A549 (cell line): Measurements from ENCODE around the gene IGFL4. TPM values are rescaled to one million over a fixed set of nuclear protein-coding genes. Genes with fewer than 3 reads are reported as not detected.

ENCODE experiments used
- ATAC-seq, 2 experiments: fragments of 200-7000 bp in 1 of 2; fragments of >200 bp in 1 of 2; cut with Nextera tagmentation in 1 of 2; cut with Tn5 transposase in 1 of 2; 3 replicates each; pipeline versions ENCODE4 v1.8.0 to v1.9.1; 2018 to 2020; ENCODE audit warnings: mild to moderate bottlenecking in 1 of 2, moderate library complexity in 1 of 2
- CTCF ChIA-PET: fragments of 300-600 bp; sonication (Branson Sonifier 250); formaldehyde crosslinking; extraction: SDS; loops from one replicate; lab custom pipeline; 2021; ENCODE audit warnings: antibody characterized with exemption, inconsistent platforms; lab: Yijun Ruan, JAX
- POLR2A ChIA-PET: fragments of 350-600 bp; formaldehyde crosslinking; extraction: SDS; loops from one replicate; lab custom pipeline; 2021; ENCODE audit warnings: antibody characterized with exemption, inconsistent platforms; lab: Yijun Ruan, JAX
- DNase-seq, 2 experiments: peaks; one replicate each; pipeline versions ENCODE4 v3.0.0 to v3.0.0-alpha.2; 2011 to 2016; ENCODE audit warnings: low read depth in 1 of 2, low spot score in 1 of 2
- FAIRE-seq: peaks from 2 replicates; lab custom pipeline; 2011; peaks lifted over from hg19 to GRCh38; lab: Jason Lieb, UNC
- H3K27ac ChIP-seq, 2 experiments: fragments of >200 bp; sonication (Bioruptor Twin); formaldehyde crosslinking; 3 replicates each; pipeline ENCODE4 v1.5.1; 2016 to 2017
- H3K4me1 ChIP-seq: fragments of >200 bp; sonication (Bioruptor Twin); formaldehyde crosslinking; 3 replicates; pipeline ENCODE4 v1.6.1; 2016
- H3K4me2 ChIP-seq: fragments of >200 bp; sonication (Bioruptor Twin); formaldehyde crosslinking; 3 replicates; pipeline ENCODE4 v1.6.1; 2016
- H3K4me3 ChIP-seq: fragments of >200 bp; sonication (Bioruptor Twin); formaldehyde crosslinking; 3 replicates; pipeline ENCODE4 v1.5.1; 2016
- H3K9me3 ChIP-seq: fragments of >200 bp; sonication (Bioruptor Twin); formaldehyde crosslinking; 3 replicates; pipeline ENCODE4 v1.6.1; 2016
- BHLHE40 ChIP-seq: IDR thresholded peaks from 2 replicates; pipeline ENCODE4 v1.6.1; 2012; ENCODE audit warnings: low read depth, low read length, inconsistent platforms
- CEBPB ChIP-seq, 2 experiments: fragments of >200 bp in 1 of 2; sonication (Bioruptor Twin) in 1 of 2; formaldehyde crosslinking in 1 of 2; IDR thresholded peaks; 2 replicates each; pipeline ENCODE4 v1.6.1; 2012 to 2016
- CHD2 ChIP-seq: fragments of 150-350 bp; IDR thresholded peaks from 2 replicates; pipeline ENCODE4 v1.6.1; 2014; ENCODE audit warnings: low read length; ENCODE audit not compliant: partially characterized antibody
- CHD4 ChIP-seq: fragments of 200-600 bp; sonication (generic); IDR thresholded peaks from 2 replicates; pipeline ENCODE4 v1.6.1; 2016; ENCODE audit warnings: antibody characterized with exemption, mild to moderate bottlenecking, borderline replicate concordance
- EHMT2 ChIP-seq: fragments of 200-600 bp; sonication (generic); IDR thresholded peaks from 2 replicates; pipeline ENCODE4 v1.6.1; 2016; ENCODE audit warnings: antibody characterized with exemption, low read depth, mild to moderate bottlenecking, moderate library complexity
- GATA3 ChIP-seq: IDR thresholded peaks from 2 replicates; pipeline ENCODE4 v1.6.1; 2012; ENCODE audit warnings: borderline replicate concordance
- HOXB13 ChIP-seq: fragments of 250-450 bp; sonication (Bioruptor Pico); IDR thresholded peaks from 2 replicates; pipeline ENCODE4 v1.5.0; 2020; ENCODE audit warnings: low read depth, mild to moderate bottlenecking, moderate library complexity
- HOXB5 ChIP-seq: fragments of 250-450 bp; sonication (Bioruptor Pico); IDR thresholded peaks from 2 replicates; pipeline ENCODE4 v1.5.0; 2020; ENCODE audit warnings: mild to moderate bottlenecking, moderate library complexity
- JUN ChIP-seq, 2 experiments: fragments of >200 bp; sonication (Bioruptor Twin); formaldehyde crosslinking; IDR thresholded peaks; 2 replicates in 1 of 2; 3 replicates in 1 of 2; pipeline ENCODE4 v1.6.1; 2016 to 2017
- KDM1A ChIP-seq: fragments of 200-600 bp; sonication (generic); IDR thresholded peaks from 2 replicates; pipeline ENCODE4 v1.6.1; 2016; ENCODE audit warnings: low read depth, mild to moderate bottlenecking
- MAFK ChIP-seq: fragments of 450-650 bp; IDR thresholded peaks from 2 replicates; pipeline ENCODE4 v1.6.1; 2014; ENCODE audit not compliant: partially characterized antibody
- MYC ChIP-seq: IDR thresholded peaks from 2 replicates; pipeline ENCODE4 v1.6.1; 2012; ENCODE audit warnings: mild to moderate bottlenecking, inconsistent platforms, low read length, improper control_type of control experiment, borderline replicate concordance
- PHF8 ChIP-seq: fragments of 200-600 bp; sonication (generic); IDR thresholded peaks from 2 replicates; pipeline ENCODE4 v1.6.1; 2016; ENCODE audit warnings: low read depth, mild to moderate bottlenecking, antibody characterized with exemption, moderate library complexity, borderline replicate concordance
- POLR2AphosphoS2 ChIP-seq: conservative IDR thresholded peaks from 2 replicates; pipeline ENCODE4 v1.6.1; 2012; ENCODE audit warnings: low read length, improper control_type of control experiment, inconsistent platforms
- RAD21 ChIP-seq, 2 experiments: fragments of >200 bp in 1 of 2; sonication (Bioruptor Twin) in 1 of 2; formaldehyde crosslinking in 1 of 2; IDR thresholded peaks in 1 of 2; conservative IDR thresholded peaks in 1 of 2; 2 replicates in 1 of 2; 3 replicates in 1 of 2; pipeline ENCODE4 v1.6.1; 2012 to 2018; ENCODE audit warnings: inconsistent platforms in 1 of 2
- RNF2 ChIP-seq: fragments of 200-600 bp; sonication (generic); IDR thresholded peaks from 2 replicates; pipeline ENCODE4 v1.6.1; 2016; ENCODE audit warnings: low read depth, mild to moderate bottlenecking, antibody characterized with exemption, moderate library complexity, borderline replicate concordance
- SMC3 ChIP-seq: fragments of >200 bp; sonication (Bioruptor Twin); formaldehyde crosslinking; IDR thresholded peaks from 3 replicates; pipeline ENCODE4 v1.6.1; 2018; ENCODE audit warnings: inconsistent platforms
- SREBF2 ChIP-seq: fragments of 450-650 bp; IDR thresholded peaks from 2 replicates; pipeline ENCODE4 v1.6.1; 2014; ENCODE audit warnings: mild to moderate bottlenecking, moderate library complexity
- TFCP2L1 ChIP-seq: fragments of 250-450 bp; sonication (Bioruptor Pico); IDR thresholded peaks from 2 replicates; pipeline ENCODE4 v1.5.0; 2021; ENCODE audit warnings: mild to moderate bottlenecking
- ZC3H11A ChIP-seq: fragments of 450-650 bp; IDR thresholded peaks from 2 replicates; pipeline ENCODE4 v1.6.1; 2014; ENCODE audit warnings: antibody characterized with exemption, mild to moderate bottlenecking
- ZFP36 ChIP-seq: fragments of 450-650 bp; IDR thresholded peaks from 2 replicates; pipeline ENCODE4 v1.6.1; 2014; ENCODE audit warnings: borderline replicate concordance; ENCODE audit not compliant: partially characterized antibody
- ZSCAN20 ChIP-seq: fragments of 250-450 bp; sonication (Bioruptor Pico); IDR thresholded peaks from 2 replicates; pipeline ENCODE4 v1.8.0; 2022; ENCODE audit warnings: mild to moderate bottlenecking, moderate library complexity
- WGBS: methylation state at CpG from one replicate; pipeline ENCODE4 v1.1.6; 2017; ENCODE audit errors: missing lambda C conversion rate; 5-methylcytosine and 5-hydroxymethylcytosine counted together
- polyA plus RNA-seq, 4 experiments: library from polyadenylated mRNA; depleted of rRNA in 3 of 4; stranded (reverse); fragments of >200 nt; fragmentation: RNase III in 1 of 4; extraction: RNeasy Plus Mini Kit Qiagen cat#74134 plus additional on column Dnase treatment in 1 of 4; gene quantifications; 2 replicates in 3 of 4; 3 replicates in 1 of 4; pipeline ENCODE4 v1.2.3, GENCODE V29; 2011 to 2017
- TF ChIP-seq, protein P1 (sequence below): IDR thresholded peaks from 2 replicates; pipeline ENCODE4 v1.6.1; 2012
- TF ChIP-seq, protein P2 (sequence below): fragments of 450-650 bp; IDR thresholded peaks from 2 replicates; pipeline ENCODE4 v1.6.1; 2014; ENCODE audit warnings: antibody characterized with exemption
- TF ChIP-seq, protein P3 (sequence below): fragments of 250-450 bp; sonication (Bioruptor Pico); IDR thresholded peaks from 2 replicates; pipeline ENCODE4 v1.5.0; 2020; ENCODE audit warnings: low read depth, mild to moderate bottlenecking, moderate library complexity
- TF ChIP-seq, protein P4 (sequence below): fragments of >200 bp; sonication (Bioruptor Twin); formaldehyde crosslinking; IDR thresholded peaks from 3 replicates; pipeline ENCODE4 v1.6.1; 2016
- TF ChIP-seq, protein P5 (sequence below): IDR thresholded peaks from 2 replicates; pipeline ENCODE4 v1.6.1; 2012; ENCODE audit warnings: low read depth, borderline replicate concordance
- TF ChIP-seq, protein P6 (sequence below): fragments of 200-600 bp; sonication (generic); IDR thresholded peaks from 2 replicates; pipeline ENCODE4 v1.6.1; 2016; ENCODE audit warnings: antibody characterized with exemption, mild to moderate bottlenecking, moderate library complexity

The IGFL4 gene
- polyA plus RNA-seq, 2 of the 4 experiments (the other 2 are of a cell fraction): 1.7 to 3.1 TPM

DNA sequence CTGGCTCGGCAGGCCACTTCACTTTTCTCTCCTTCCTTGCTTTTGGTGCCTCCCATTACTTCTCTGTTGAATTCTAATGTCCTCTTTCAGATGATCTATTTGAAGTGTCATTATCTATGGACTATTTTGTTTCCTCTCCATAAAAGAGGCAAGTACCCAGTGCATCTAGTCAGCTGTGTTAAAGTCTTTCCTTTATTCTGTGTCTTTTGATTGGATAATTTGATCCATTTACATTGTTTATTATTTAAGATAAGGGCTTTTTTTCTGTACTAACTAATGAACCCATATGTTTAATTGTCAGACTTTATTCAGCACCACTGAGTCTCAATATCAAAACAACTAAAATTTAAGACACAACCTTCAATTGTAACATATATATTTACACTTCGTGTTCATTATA, 47.3 kb upstream of the IGFL4 start:
- H3K4me1 ChIP-seq: no peaks in the 10 kb centered on the region
- no peak for ATAC-seq
- DNase-seq: no peak
- no peak for FAIRE-seq
- H3K4me2 ChIP-seq: no peak overlapping the region
- no peak overlapping the region for H3K4me3 ChIP-seq
- CTCF ChIA-PET: interaction anchor here (1.0 to 19.9 kb wide), 11 partner anchors 9 to 511 kb away, joined by 3 to 854 read pairs (median 4); no protein-coding TSS in a partner anchor
- 58% methylated on average over 2 of the region's 2 CpGs for WGBS
- TF ChIP-seq PHF8: no peak
- no peak for TF ChIP-seq RNF2
- TF ChIP-seq KDM1A: no peak
- TF ChIP-seq CEBPB (IDR thresholded peaks at IDR 0.05): no peak
- TF ChIP-seq TFCP2L1 (CRISPR knock-in tag): no peak
- no peak for TF ChIP-seq ZSCAN20 (CRISPR knock-in tag)
- TF ChIP-seq, protein P1, sequence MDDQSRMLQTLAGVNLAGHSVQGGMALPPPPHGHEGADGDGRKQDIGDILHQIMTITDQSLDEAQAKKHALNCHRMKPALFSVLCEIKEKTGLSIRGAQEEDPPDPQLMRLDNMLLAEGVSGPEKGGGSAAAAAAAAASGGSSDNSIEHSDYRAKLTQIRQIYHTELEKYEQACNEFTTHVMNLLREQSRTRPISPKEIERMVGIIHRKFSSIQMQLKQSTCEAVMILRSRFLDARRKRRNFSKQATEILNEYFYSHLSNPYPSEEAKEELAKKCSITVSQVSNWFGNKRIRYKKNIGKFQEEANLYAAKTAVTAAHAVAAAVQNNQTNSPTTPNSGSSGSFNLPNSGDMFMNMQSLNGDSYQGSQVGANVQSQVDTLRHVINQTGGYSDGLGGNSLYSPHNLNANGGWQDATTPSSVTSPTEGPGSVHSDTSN: no peak
- TF ChIP-seq, protein P2, sequence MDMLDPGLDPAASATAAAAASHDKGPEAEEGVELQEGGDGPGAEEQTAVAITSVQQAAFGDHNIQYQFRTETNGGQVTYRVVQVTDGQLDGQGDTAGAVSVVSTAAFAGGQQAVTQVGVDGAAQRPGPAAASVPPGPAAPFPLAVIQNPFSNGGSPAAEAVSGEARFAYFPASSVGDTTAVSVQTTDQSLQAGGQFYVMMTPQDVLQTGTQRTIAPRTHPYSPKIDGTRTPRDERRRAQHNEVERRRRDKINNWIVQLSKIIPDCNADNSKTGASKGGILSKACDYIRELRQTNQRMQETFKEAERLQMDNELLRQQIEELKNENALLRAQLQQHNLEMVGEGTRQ: no peak
- TF ChIP-seq BHLHE40: no peak
- no peak for TF ChIP-seq MYC
- TF ChIP-seq GATA3: no peak
- TF ChIP-seq CHD4: no peak
- TF ChIP-seq SREBF2: no peak
- no peak for TF ChIP-seq RAD21 (conservative IDR thresholded peaks at IDR 0.05 in 1 of 2, IDR thresholded peaks at IDR 0.05 in 1 of 2)
- no peak for TF ChIP-seq HOXB5
- TF ChIP-seq, protein P3, sequence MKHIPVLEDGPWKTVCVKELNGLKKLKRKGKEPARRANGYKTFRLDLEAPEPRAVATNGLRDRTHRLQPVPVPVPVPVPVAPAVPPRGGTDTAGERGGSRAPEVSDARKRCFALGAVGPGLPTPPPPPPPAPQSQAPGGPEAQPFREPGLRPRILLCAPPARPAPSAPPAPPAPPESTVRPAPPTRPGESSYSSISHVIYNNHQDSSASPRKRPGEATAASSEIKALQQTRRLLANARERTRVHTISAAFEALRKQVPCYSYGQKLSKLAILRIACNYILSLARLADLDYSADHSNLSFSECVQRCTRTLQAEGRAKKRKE (CRISPR knock-in tag): no peak
- no peak for TF ChIP-seq JUN (IDR thresholded peaks at IDR 0.05)
- H3K9me3 ChIP-seq: peaks cover 55% of the 10 kb centered on the region
- H3K27ac ChIP-seq: no peak overlapping the region
- POLR2A ChIA-PET: no interaction called here

DNA sequence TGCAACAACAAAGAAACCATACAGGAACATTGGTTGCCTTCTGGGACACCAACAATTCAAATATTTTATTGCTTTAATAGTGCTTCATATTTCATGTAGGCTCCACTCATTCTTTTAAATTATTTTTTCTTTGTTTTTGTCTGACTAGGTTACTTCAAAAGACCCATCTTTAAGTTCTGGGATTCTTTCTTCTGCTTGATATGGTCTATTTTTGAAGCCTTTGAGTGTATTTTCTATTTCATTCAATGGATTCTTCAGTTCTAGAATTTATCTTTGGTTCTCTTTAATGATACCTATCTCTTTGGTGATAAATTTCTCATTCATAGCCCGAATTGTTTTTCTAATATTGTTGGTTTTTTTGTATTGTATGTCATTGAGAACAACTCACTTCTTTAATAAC, 45.1 kb upstream of the IGFL4 start:
- FAIRE-seq: peak; percentile 70
- TF ChIP-seq CHD2 (no peak), HOXB13 (CRISPR knock-in tag) (no peak), ZFP36 (no peak), CEBPB (IDR thresholded peaks at IDR 0.05) (no peak), POLR2AphosphoS2 (no peak), JUN (IDR thresholded peaks at IDR 0.05) (no peak), TFCP2L1 (CRISPR knock-in tag) (no peak), MAFK (no peak), SMC3 (no peak), ZC3H11A (no peak), EHMT2 (no peak), RNF2 (no peak), GATA3 (no peak)
- TF ChIP-seq, protein P1: no peak
- TF ChIP-seq, protein P4, sequence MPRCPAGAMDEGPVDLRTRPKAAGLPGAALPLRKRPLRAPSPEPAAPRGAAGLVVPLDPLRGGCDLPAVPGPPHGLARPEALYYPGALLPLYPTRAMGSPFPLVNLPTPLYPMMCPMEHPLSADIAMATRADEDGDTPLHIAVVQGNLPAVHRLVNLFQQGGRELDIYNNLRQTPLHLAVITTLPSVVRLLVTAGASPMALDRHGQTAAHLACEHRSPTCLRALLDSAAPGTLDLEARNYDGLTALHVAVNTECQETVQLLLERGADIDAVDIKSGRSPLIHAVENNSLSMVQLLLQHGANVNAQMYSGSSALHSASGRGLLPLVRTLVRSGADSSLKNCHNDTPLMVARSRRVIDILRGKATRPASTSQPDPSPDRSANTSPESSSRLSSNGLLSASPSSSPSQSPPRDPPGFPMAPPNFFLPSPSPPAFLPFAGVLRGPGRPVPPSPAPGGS: no peak
- TF ChIP-seq, protein P5, sequence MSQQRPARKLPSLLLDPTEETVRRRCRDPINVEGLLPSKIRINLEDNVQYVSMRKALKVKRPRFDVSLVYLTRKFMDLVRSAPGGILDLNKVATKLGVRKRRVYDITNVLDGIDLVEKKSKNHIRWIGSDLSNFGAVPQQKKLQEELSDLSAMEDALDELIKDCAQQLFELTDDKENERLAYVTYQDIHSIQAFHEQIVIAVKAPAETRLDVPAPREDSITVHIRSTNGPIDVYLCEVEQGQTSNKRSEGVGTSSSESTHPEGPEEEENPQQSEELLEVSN: no peak
- TF ChIP-seq, protein P6, sequence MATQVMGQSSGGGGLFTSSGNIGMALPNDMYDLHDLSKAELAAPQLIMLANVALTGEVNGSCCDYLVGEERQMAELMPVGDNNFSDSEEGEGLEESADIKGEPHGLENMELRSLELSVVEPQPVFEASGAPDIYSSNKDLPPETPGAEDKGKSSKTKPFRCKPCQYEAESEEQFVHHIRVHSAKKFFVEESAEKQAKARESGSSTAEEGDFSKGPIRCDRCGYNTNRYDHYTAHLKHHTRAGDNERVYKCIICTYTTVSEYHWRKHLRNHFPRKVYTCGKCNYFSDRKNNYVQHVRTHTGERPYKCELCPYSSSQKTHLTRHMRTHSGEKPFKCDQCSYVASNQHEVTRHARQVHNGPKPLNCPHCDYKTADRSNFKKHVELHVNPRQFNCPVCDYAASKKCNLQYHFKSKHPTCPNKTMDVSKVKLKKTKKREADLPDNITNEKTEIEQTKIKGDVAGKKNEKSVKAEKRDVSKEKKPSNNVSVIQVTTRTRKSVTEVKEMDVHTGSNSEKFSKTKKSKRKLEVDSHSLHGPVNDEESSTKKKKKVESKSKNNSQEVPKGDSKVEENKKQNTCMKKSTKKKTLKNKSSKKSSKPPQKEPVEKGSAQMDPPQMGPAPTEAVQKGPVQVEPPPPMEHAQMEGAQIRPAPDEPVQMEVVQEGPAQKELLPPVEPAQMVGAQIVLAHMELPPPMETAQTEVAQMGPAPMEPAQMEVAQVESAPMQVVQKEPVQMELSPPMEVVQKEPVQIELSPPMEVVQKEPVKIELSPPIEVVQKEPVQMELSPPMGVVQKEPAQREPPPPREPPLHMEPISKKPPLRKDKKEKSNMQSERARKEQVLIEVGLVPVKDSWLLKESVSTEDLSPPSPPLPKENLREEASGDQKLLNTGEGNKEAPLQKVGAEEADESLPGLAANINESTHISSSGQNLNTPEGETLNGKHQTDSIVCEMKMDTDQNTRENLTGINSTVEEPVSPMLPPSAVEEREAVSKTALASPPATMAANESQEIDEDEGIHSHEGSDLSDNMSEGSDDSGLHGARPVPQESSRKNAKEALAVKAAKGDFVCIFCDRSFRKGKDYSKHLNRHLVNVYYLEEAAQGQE: no peak

More for the DNA sequence above, 45.1 kb upstream of the IGFL4 start:
- peaks cover 55% of the 10 kb centered on the region for H3K9me3 ChIP-seq
- ChIA-PET CTCF (interaction anchor here (1.1 to 19.9 kb wide), 4 partner anchors 15 to 180 kb away, joined by 3 to 854 read pairs (median 198); no protein-coding TSS in a partner anchor), POLR2A (no interaction called here)
- ATAC-seq (no peak), DNase-seq (no peak)
- WGBS: 1% methylated on average over 1 of the region's 1 CpG
- H3K27ac ChIP-seq: no peak overlapping the region
- no peak overlapping the region for H3K4me3 ChIP-seq
- H3K4me1 ChIP-seq: peaks cover 21% of the 10 kb centered on the region
- H3K4me2 ChIP-seq: no peak overlapping the region
